SH-SY5Y (cell line): Measurements from ENCODE around the gene RARB.

Source experiments
- GATA2 ChIP-seq: IDR thresholded peaks from 2 replicates; pipeline ENCODE4 v1.6.1; 2011; ENCODE audit warnings: mild to moderate bottlenecking, low read depth, low read length
- GATA3 ChIP-seq: IDR thresholded peaks from 2 replicates; pipeline ENCODE4 v1.6.1; 2011; ENCODE audit warnings: low read depth, mild to moderate bottlenecking, low read length, moderate library complexity

DNA sequence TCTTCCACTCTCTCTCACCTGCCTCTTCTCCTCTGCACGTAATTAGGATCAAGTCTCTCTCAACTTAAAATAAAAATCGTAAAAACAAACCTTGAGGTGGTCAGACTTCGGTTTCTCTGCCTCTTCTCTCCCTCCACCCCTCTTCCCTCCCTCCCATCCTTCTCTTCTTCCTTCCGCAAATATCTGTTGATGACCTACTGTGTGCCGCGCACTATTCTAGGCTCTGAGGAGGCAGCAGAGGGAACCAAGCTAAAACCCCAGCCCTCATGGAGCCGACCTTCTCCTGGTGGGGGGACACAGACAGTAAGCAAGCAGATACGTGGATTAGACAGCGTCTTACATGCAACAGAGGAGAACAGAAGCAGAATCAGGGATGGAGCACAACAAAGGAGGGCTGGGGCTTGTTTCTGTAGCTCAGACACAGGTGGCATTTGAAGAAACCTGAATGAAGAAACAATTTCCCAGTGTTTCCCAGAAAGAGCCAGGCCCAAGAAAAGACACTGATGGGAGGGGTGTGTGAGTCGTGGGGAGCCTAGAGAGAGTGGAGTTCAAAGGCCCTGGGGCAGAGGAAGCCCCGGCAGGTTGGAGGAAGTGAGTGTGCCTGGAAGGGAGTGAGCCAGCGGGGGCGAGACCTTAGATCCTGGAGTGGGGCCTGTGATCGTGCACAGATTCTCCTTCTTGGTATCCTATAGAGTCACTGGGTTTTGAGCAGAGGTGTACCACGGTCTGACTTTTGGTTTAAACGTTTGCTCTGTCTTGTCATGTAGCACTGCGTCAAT, 156.1 kb downstream of the RARB start:
- TF ChIP-seq GATA2 (no peak), GATA3 (no peak)
